Measurements from ENCODE around the gene TPI1. TPM values are rescaled to one million over a fixed set of nuclear protein-coding genes. Genes with fewer than 3 reads are reported as not detected.

Gene TPI1
- total and polyA plus RNA-seq, 2 experiments from 2014 or later: 1,963 to 4,448 TPM

DNA sequence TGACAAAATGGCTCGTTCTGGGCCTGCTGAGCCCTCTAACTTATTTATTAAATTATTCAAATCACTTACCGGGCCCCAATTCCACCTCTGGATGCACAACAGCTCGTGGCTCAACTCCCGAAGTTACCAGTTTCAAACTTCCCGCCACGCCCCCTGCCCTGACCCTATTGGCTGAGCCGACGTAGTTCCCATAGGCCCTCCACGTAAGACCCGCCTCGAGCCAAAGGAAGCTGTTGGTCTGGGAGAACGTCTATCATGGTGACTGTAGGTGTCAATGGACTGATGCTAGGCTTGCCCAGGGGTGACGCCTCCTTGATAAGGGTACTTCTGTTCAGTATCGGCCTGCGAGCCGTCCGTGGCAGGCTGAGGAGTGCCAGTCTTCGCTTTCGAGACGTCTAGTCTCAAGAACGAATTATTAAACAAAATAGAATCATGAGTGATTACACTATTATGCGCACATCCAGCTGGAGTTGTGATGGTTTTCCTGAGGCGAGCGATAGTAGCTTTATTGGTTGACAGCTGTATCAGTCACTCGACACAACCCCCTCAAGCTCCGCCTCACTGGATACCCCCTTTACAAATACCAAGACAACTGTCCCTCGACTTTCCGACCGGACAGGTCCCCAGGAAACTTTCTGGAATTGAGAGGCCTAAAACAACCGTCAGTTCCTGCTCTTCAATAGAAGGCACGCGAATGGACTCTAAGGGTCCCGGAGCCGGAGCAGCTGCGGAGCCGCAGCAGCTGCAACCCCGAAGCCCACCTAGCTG is 16.0 kb upstream of the TPI1 start, which contains the start of gene CDCA3:
Gene CDCA3, minus strand, starts transcription at position 134 of the 768 bp plus-strand sequence. CDS start 334 bp downstream, outside the sequence.
- peak within 1 kb of the TSS; percentile 84 for H3K27ac ChIP-seq
- TF ChIP-seq, protein P1, sequence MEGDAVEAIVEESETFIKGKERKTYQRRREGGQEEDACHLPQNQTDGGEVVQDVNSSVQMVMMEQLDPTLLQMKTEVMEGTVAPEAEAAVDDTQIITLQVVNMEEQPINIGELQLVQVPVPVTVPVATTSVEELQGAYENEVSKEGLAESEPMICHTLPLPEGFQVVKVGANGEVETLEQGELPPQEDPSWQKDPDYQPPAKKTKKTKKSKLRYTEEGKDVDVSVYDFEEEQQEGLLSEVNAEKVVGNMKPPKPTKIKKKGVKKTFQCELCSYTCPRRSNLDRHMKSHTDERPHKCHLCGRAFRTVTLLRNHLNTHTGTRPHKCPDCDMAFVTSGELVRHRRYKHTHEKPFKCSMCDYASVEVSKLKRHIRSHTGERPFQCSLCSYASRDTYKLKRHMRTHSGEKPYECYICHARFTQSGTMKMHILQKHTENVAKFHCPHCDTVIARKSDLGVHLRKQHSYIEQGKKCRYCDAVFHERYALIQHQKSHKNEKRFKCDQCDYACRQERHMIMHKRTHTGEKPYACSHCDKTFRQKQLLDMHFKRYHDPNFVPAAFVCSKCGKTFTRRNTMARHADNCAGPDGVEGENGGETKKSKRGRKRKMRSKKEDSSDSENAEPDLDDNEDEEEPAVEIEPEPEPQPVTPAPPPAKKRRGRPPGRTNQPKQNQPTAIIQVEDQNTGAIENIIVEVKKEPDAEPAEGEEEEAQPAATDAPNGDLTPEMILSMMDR (IDR thresholded peaks at IDR 0.05; ENCODE audit: low read depth, low read length): no peak
- peak within 1 kb of the TSS; percentile 53 for H3K4me3 ChIP-seq
- no peaks in the 10 kb centered on the region for H3K4me1 ChIP-seq (ENCODE audit: low read depth)
- H3K27me3 ChIP-seq: no peaks in the 10 kb centered on the region
- peaks cover 8% of the 10 kb centered on the region for H3K36me3 ChIP-seq
- H3K9me3 ChIP-seq (ENCODE audit: low read depth): no peaks in the 10 kb centered on the region
- DNase-seq (ENCODE audit: low read depth in 1 of 2, low spot score in 1 of 2): peak; percentile 98 to 99

DNA sequence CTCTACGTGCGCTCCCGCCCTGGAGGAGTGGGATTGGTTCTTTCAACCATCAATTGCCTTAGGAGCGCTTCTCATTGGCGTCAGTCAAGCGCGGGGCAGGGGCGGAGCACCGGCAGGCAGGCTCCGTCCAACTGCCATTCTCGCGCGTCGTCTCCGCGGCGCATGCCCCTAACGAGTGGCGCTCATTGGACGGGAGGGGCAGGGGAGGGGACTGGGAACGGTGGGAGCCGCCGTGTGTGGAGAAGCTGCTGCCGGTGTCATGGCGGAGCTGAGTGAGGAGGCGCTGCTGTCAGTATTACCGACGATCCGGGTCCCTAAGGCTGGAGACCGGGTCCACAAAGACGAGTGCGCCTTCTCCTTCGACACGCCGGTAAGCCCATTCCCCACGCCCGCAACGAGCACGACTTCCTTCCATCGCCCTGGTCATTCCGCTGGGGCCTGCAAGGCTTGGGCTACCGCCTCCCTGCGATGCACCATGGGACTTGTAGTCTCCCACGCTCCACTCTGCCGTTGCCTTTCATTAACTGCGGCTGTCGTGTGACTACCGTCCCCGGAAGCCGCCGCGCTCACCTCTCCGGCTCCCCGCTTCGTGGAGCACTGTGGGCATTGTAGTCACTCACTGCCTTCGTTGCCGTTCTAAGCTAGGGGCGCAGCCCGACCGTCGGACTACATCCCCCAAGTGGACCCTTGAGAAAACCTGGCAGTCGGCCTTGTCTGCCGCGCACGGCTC is 15.2 kb upstream of the TPI1 start, which contains the start of gene USP5:
Gene USP5, plus strand, starts transcription at position 230 of the 730 bp plus-strand sequence. Its CDS starts 30 bp downstream, at position 260.
- Histone ChIP-seq H3K9me3 (ENCODE audit: low read depth) (no peaks in the 10 kb centered on the region), H3K27me3 (no peaks in the 10 kb centered on the region), H3K36me3 (peaks cover 16% of the 10 kb centered on the region), H3K27ac (peak within 1 kb of the TSS; percentile 84), H3K4me1 (ENCODE audit: low read depth) (no peaks in the 10 kb centered on the region), H3K4me3 (peak within 1 kb of the TSS; percentile 53)
- DNase-seq (ENCODE audit: low read depth in 1 of 2, low spot score in 1 of 2): peak; percentile 99 to 100
- TF ChIP-seq, protein P1 (IDR thresholded peaks at IDR 0.05; ENCODE audit: low read depth, low read length): no peak

GRCh38 chr12:6852651-6853354 is 14.5 kb upstream of the TPI1 start:
- no peaks in the 10 kb centered on the region for H3K4me1 ChIP-seq (ENCODE audit: low read depth)
- no peaks in the 10 kb centered on the region for H3K27me3 ChIP-seq
- peaks cover 23% of the 10 kb centered on the region for H3K36me3 ChIP-seq
- peak; percentile 59 to 66 for DNase-seq (ENCODE audit: low read depth in 1 of 2, low spot score in 1 of 2)
- peak overlapping the region; percentile 78 for H3K27ac ChIP-seq
- H3K4me3 ChIP-seq: peak overlapping the region; percentile 53
- H3K9me3 ChIP-seq (ENCODE audit: low read depth): no peaks in the 10 kb centered on the region
- TF ChIP-seq, protein P1 (IDR thresholded peaks at IDR 0.05; ENCODE audit: low read depth, low read length): no peak

DNA sequence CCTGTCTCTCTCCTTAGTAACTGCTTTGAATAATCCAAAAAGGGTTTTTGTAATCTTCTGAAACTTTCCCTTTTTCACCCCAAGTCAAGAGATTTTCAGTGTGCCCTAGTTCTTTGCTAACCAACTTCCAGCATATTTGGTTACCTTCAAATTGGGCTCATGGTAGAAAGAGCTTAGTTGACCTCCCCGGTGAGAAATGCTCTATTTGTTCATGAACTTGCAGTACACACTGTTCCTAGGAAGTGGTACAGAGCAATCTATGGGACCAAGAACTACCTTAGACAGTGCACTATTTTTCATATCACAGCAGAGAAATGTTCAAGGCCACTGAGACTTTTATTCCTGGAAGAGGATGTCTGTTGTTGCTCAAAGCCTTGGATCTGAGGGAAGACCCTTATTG is 13.7 kb upstream of the TPI1 start:
- peaks cover 31% of the 10 kb centered on the region for H3K36me3 ChIP-seq
- H3K4me3 ChIP-seq: no peak overlapping the region
- peak overlapping the region; percentile 78 for H3K27ac ChIP-seq
- no peaks in the 10 kb centered on the region for H3K4me1 ChIP-seq (ENCODE audit: low read depth)
- H3K9me3 ChIP-seq (ENCODE audit: low read depth): no peaks in the 10 kb centered on the region
- no peaks in the 10 kb centered on the region for H3K27me3 ChIP-seq
- DNase-seq (ENCODE audit: low read depth in 1 of 2, low spot score in 1 of 2): no peak
- TF ChIP-seq, protein P1 (IDR thresholded peaks at IDR 0.05; ENCODE audit: low read depth, low read length): no peak

GRCh38 chr12:6854036-6854435 is 13.3 kb upstream of the TPI1 start:
- H3K27me3 ChIP-seq: no peaks in the 10 kb centered on the region
- DNase-seq (ENCODE audit: low read depth in 1 of 2, low spot score in 1 of 2): no peak
- H3K4me1 ChIP-seq (ENCODE audit: low read depth): no peaks in the 10 kb centered on the region
- H3K27ac ChIP-seq: peak overlapping the region; percentile 78
- H3K9me3 ChIP-seq (ENCODE audit: low read depth): no peaks in the 10 kb centered on the region
- TF ChIP-seq, protein P1 (IDR thresholded peaks at IDR 0.05; ENCODE audit: low read depth, low read length): no peak
- peaks cover 35% of the 10 kb centered on the region for H3K36me3 ChIP-seq
- no peak overlapping the region for H3K4me3 ChIP-seq

All from cardiac muscle cell (in vitro differentiated cells and primary cell).